Ascending aorta (tissue), 2 donors: ENCODE measurements around the gene CFAP90. TPM values are rescaled to one million over a fixed set of nuclear protein-coding genes. Genes with fewer than 3 reads are reported as not detected.

ENCODE experiments used
- DNase-seq, 2 donors: peaks; one replicate each; pipeline ENCODE4 v3.0.0-alpha.2; 2019; ENCODE audit warnings: low spot score in 2 of 2
- H3K27ac ChIP-seq, 2 donors: fragments of 200-600 bp; sonication (generic); one replicate each; pipeline ENCODE4 v1.5.1; 2016 to 2017; ENCODE audit warnings: mild to moderate bottlenecking in 1 of 2
- H3K27me3 ChIP-seq: fragments of 200-600 bp; sonication (generic); one replicate; pipeline ENCODE4 v1.5.1; 2017
- H3K36me3 ChIP-seq, 2 donors: fragments of 200-600 bp; sonication (generic); one replicate each; pipeline ENCODE4 v1.5.1; 2016
- H3K4me1 ChIP-seq, 2 donors: fragments of 200-600 bp; sonication (generic); one replicate each; pipeline ENCODE4 v1.5.1; 2016 to 2017; ENCODE audit warnings: mild to moderate bottlenecking in 1 of 2
- H3K4me3 ChIP-seq, 2 donors: fragments of 200-600 bp; sonication (generic); one replicate each; pipeline ENCODE4 v1.5.1; 2016 to 2017; ENCODE audit warnings: mild to moderate bottlenecking in 1 of 2
- H3K9me3 ChIP-seq, 2 donors: fragments of 200-600 bp; sonication (generic); one replicate each; pipeline ENCODE4 v1.5.1; 2016
- intact Hi-C: fragments of 100-400 bp; cut with DNase I; formaldehyde crosslinking; loops from one replicate; pipeline ENCODE4 v1.15.1; 2023
- total RNA-seq: library from RNA; depleted of rRNA; stranded (reverse); fragments of >200 nt; gene quantifications from one replicate; pipeline ENCODE4 v1.1.0, GENCODE V29; 2016
- TF ChIP-seq, protein P1 (sequence below), 3 experiments: fragments of 200-600 bp in 2 of 3; fragments of 450-650 bp in 1 of 3; sonication (generic) in 2 of 3; IDR thresholded peaks; one replicate each; pipeline ENCODE4 v1.5.1; 2016 to 2019; ENCODE audit warnings: antibody characterized with exemption in 3 of 3, mild to moderate bottlenecking in 1 of 3, moderate library complexity in 1 of 3

CFAP90 gene
- total RNA-seq, 1 donor from 2014 or later: not detected

DNA sequence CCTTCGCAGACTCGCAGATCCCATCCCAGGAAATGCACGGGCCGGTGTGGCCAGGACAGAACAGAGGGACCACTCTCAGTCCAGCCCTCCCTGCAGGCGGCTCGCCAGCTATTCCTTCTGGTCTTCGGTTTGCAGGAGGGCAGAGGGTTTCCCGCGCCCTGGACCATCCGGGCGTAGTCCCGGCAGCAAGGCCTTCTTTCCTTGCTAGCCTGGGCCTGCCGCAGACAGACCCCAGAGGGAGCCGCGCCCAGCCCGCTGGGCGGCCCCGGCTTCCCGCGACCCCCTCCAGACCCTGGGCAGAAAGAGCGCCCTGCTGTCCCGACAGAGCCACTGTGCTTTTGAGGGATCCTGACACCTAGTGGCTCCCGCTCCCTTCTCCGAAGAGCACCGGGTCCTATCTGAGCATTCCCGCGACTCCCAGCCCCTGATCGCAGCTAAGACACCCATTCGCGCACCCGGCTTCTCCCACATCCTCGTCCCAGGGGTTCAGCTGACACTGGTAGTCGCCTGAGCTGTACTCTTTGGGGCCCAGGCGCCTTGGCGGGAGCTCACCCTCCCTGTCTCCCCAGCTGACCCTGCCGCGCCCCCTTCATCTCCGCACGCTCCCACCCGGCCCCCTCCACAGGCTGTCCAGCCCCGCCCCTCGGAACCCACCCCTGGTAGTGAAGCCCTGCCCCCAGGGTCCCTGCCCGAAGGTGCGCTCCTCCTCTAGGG lies 1.1 kb downstream of the CFAP90 start:
- Histone ChIP-seq H3K27ac (no peak overlapping the region), H3K4me1 (peaks cover 3 to 4% of the 10 kb centered on the region in 2 donors), H3K9me3 (no peaks in the 10 kb centered on the region), H3K27me3 (peaks cover 5% of the 10 kb centered on the region), H3K36me3 (no peaks in the 10 kb centered on the region), H3K4me3 (peak overlapping the region; percentile 58 to 73)
- TF ChIP-seq, protein P1, sequence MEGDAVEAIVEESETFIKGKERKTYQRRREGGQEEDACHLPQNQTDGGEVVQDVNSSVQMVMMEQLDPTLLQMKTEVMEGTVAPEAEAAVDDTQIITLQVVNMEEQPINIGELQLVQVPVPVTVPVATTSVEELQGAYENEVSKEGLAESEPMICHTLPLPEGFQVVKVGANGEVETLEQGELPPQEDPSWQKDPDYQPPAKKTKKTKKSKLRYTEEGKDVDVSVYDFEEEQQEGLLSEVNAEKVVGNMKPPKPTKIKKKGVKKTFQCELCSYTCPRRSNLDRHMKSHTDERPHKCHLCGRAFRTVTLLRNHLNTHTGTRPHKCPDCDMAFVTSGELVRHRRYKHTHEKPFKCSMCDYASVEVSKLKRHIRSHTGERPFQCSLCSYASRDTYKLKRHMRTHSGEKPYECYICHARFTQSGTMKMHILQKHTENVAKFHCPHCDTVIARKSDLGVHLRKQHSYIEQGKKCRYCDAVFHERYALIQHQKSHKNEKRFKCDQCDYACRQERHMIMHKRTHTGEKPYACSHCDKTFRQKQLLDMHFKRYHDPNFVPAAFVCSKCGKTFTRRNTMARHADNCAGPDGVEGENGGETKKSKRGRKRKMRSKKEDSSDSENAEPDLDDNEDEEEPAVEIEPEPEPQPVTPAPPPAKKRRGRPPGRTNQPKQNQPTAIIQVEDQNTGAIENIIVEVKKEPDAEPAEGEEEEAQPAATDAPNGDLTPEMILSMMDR (IDR thresholded peaks at IDR 0.05): peak in 1 of 3 experiments; percentile 28
- no peak for DNase-seq
- intact Hi-C loops: loop anchor here (10.0 kb wide), 1 partner anchor 455 kb away; the partner anchor contains the start of gene ADCY2

GRCh38 chr5:7848296-7848695 lies 2.6 kb downstream of the CFAP90 start:
- H3K4me3 ChIP-seq: no peak overlapping the region
- TF ChIP-seq, protein P1 (IDR thresholded peaks at IDR 0.05): no peak
- no peaks in the 10 kb centered on the region for H3K9me3 ChIP-seq
- peaks cover 5% of the 10 kb centered on the region for H3K27me3 ChIP-seq
- no peaks in the 10 kb centered on the region for H3K36me3 ChIP-seq
- H3K4me1 ChIP-seq: peaks cover 3 to 4% of the 10 kb centered on the region in 2 donors
- DNase-seq: no peak
- H3K27ac ChIP-seq: no peak overlapping the region
- intact Hi-C loops: no loop called here

DNA sequence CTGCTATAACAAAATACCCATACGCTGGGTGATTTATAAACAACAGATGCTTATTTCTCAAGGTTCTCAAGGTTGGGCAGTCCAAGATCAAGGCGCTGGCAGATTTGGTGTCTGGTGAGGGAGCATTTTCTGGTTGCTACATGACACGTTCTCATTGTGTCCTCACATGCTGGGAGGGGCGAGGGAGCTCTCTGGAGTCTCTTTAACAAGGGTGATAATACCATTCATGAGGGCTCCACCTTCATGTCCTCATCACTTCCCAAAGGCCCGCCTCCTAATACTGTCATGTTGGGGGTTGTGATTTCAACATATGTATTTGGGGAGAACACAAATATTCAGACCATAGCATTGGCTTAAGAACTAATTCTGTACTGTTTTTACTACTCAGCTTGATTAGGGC lies 4.6 kb downstream of the CFAP90 start:
- H3K27ac ChIP-seq: no peak overlapping the region
- DNase-seq: no peak
- no peaks in the 10 kb centered on the region for H3K9me3 ChIP-seq
- peaks cover 5% of the 10 kb centered on the region for H3K27me3 ChIP-seq
- intact Hi-C loops: no loop called here
- H3K4me3 ChIP-seq: no peak overlapping the region
- H3K36me3 ChIP-seq: no peaks in the 10 kb centered on the region
- TF ChIP-seq, protein P1 (IDR thresholded peaks at IDR 0.05): no peak
- peaks cover 3 to 4% of the 10 kb centered on the region in 2 donors for H3K4me1 ChIP-seq

- Histone ChIP-seq H3K27ac (no peak overlapping the region), H3K4me3 (no peak overlapping the region), H3K4me1 (peaks cover 3 to 4% of the 10 kb centered on the region in 2 donors), H3K9me3 (no peaks in the 10 kb centered on the region), H3K36me3 (no peaks in the 10 kb centered on the region), H3K27me3 (peaks cover 5% of the 10 kb centered on the region)
- intact Hi-C loops: no loop called here
- TF ChIP-seq, protein P1 (IDR thresholded peaks at IDR 0.05): no peak
- no peak for DNase-seq
These were observed 5.4 kb downstream of the CFAP90 start for GRCh38 chr5:7845557-7845956.

GRCh38 chr5:7844901-7845300 lies 6.0 kb downstream of the CFAP90 start:
- TF ChIP-seq, protein P1 (IDR thresholded peaks at IDR 0.05): no peak

More at GRCh38 chr5:7844901-7845300, 6.0 kb downstream of the CFAP90 start:
- no peak for DNase-seq
- Histone ChIP-seq H3K4me1 (peaks cover 3 to 4% of the 10 kb centered on the region in 2 donors), H3K4me3 (no peak overlapping the region), H3K27me3 (peaks cover 5% of the 10 kb centered on the region), H3K36me3 (no peaks in the 10 kb centered on the region), H3K9me3 (no peaks in the 10 kb centered on the region), H3K27ac (no peak overlapping the region)
- intact Hi-C loops: no loop called here
